ENCODE data around the gene EXD2. TPM values are rescaled to one million over a fixed set of nuclear protein-coding genes. Genes with fewer than 3 reads are reported as not detected.
"Not testable (repeated sequence)": the region's sequence is repeated elsewhere in the genome, so short reads cannot be mapped to it uniquely, and the experiment has no call there.

The EXD2 gene
- total RNA-seq, 1 donor from 2014 or later, result 21.0 TPM

- no peaks in the 10 kb centered on the region for H3K4me1 Mint-ChIP-seq (ENCODE audit: unreplicated experiment)
- no peak overlapping the region for H3K27ac Mint-ChIP-seq (ENCODE audit: unreplicated experiment)
- peaks cover 3% of the 10 kb centered on the region for H3K27me3 Mint-ChIP-seq (ENCODE audit: unreplicated experiment)
- no peaks in the 10 kb centered on the region for H3K9me3 Mint-ChIP-seq (ENCODE audit: unreplicated experiment)
- H3K36me3 Mint-ChIP-seq (ENCODE audit: low read depth, unreplicated experiment), result no peaks in the 10 kb centered on the region
- H3K4me3 Mint-ChIP-seq (ENCODE audit: unreplicated experiment), result no peak overlapping the region
- no peak for DNase-seq (ENCODE audit: low spot score)
- TF ChIP-seq CTCF (IDR thresholded peaks at IDR 0.05; ENCODE audit: unreplicated experiment), result no peak
Observed at GRCh38 chr14:69274321-69274720, 83.0 kb downstream of the EXD2 start.

- Mint-ChIP-seq H3K36me3 (ENCODE audit: low read depth, unreplicated experiment) (no peaks in the 10 kb centered on the region), H3K27ac (ENCODE audit: unreplicated experiment) (no peak overlapping the region), H3K4me3 (ENCODE audit: unreplicated experiment) (no peak overlapping the region), H3K4me1 (ENCODE audit: unreplicated experiment) (no peaks in the 10 kb centered on the region), H3K9me3 (ENCODE audit: unreplicated experiment) (no peaks in the 10 kb centered on the region), H3K27me3 (ENCODE audit: unreplicated experiment) (peaks cover 3% of the 10 kb centered on the region)
- no peak for DNase-seq (ENCODE audit: low spot score)
- no peak for TF ChIP-seq CTCF (IDR thresholded peaks at IDR 0.05; ENCODE audit: unreplicated experiment)
Observed at GRCh38 chr14:69275331-69275730, 84.0 kb downstream of the EXD2 start.

- H3K4me1 Mint-ChIP-seq (ENCODE audit: unreplicated experiment); H3K36me3 Mint-ChIP-seq (ENCODE audit: low read depth, unreplicated experiment); H3K4me3 Mint-ChIP-seq (ENCODE audit: unreplicated experiment); H3K9me3 Mint-ChIP-seq (ENCODE audit: unreplicated experiment); DNase-seq (ENCODE audit: low spot score); H3K27me3 Mint-ChIP-seq (ENCODE audit: unreplicated experiment); H3K27ac Mint-ChIP-seq (ENCODE audit: unreplicated experiment): not testable (repeated sequence)
Observed at GRCh38 chr14:69277356-69277755, 86.1 kb downstream of the EXD2 start.

GRCh38 chr14:69280746-69281291 lies 89.5 kb downstream of the EXD2 start:
- Mint-ChIP-seq H3K27ac (ENCODE audit: unreplicated experiment) (no peak overlapping the region), H3K4me1 (ENCODE audit: unreplicated experiment) (no peaks in the 10 kb centered on the region), H3K9me3 (ENCODE audit: unreplicated experiment) (no peaks in the 10 kb centered on the region), H3K4me3 (ENCODE audit: unreplicated experiment) (no peak overlapping the region), H3K36me3 (ENCODE audit: low read depth, unreplicated experiment) (no peaks in the 10 kb centered on the region), H3K27me3 (ENCODE audit: unreplicated experiment) (peaks cover 1% of the 10 kb centered on the region)
- TF ChIP-seq CTCF (IDR thresholded peaks at IDR 0.05; ENCODE audit: unreplicated experiment), result no peak
- no peak for DNase-seq (ENCODE audit: low spot score)

GRCh38 chr14:69281450-69282169 lies 90.3 kb downstream of the EXD2 start:
- Mint-ChIP-seq H3K36me3 (ENCODE audit: low read depth, unreplicated experiment) (no peaks in the 10 kb centered on the region), H3K4me1 (ENCODE audit: unreplicated experiment) (no peaks in the 10 kb centered on the region), H3K27me3 (ENCODE audit: unreplicated experiment) (peaks cover 1% of the 10 kb centered on the region), H3K9me3 (ENCODE audit: unreplicated experiment) (no peaks in the 10 kb centered on the region), H3K27ac (ENCODE audit: unreplicated experiment) (no peak overlapping the region), H3K4me3 (ENCODE audit: unreplicated experiment) (no peak overlapping the region)
- DNase-seq (ENCODE audit: low spot score), result no peak
- no peak for TF ChIP-seq CTCF (IDR thresholded peaks at IDR 0.05; ENCODE audit: unreplicated experiment)

All from endothelial cell (in vitro differentiated cells).